Stimulated activated CD4-positive, alpha-beta T cell treated with anti-CD3 and anti-CD28 coated beads, Interleukin-1b, Interleukin-23, amount 100 ng/mL, for 1 hour (primary cell): Measurements from ENCODE around the gene MAP1LC3C.

Experiments used
- DNase-seq, 2 donors: peaks; one replicate each; pipeline ENCODE4 v3.0.0-alpha.2; 2020; ENCODE audit warnings: low read depth in 2 of 2

The MAP1LC3C gene

DNA sequence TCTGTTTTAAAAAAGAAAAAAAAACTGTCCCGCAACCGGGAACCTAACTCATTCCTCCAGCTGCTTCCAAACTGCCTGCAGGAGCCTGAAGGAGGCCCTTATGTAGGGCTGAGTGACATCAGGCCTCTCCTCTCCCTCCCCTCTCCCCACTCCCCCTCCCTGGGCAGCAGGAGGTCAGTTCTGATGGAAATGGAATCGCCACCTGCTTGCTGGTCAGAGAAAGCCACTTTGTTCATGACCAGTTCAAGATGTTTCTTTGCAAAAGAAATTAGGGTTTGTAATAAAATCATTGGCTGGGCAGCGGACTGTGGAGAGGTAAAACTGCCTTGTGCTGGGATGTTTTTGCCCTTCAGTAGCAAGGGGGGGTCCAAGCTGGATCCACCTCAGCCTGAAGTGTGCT is at the start of gene MAP1LC3C:
Gene MAP1LC3C, minus strand, starts transcription at position 73 of the 400 bp plus-strand sequence. CDS start 90 bp downstream, outside the sequence.
- DNase-seq, result no peak

DNA sequence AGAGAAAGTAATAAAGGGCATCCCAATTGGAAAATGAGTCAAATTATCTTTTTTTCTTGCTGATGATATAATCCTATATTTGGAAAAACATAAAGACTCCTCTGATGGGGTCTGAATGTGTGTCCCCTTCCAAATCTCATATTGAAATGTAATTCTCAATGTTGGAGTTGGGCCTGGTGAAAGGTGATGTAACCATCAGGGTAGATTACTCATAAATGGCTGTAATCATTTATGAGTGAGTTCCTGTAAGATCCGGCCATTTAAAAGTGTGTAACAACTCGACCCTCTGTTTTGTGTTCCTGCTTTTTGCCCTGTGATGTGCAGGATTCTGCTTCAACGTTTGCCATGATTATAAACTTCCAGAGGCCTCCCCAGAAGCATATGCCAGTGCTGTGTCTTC is 44.3 kb upstream of the MAP1LC3C start:
- no peak for DNase-seq

DNA sequence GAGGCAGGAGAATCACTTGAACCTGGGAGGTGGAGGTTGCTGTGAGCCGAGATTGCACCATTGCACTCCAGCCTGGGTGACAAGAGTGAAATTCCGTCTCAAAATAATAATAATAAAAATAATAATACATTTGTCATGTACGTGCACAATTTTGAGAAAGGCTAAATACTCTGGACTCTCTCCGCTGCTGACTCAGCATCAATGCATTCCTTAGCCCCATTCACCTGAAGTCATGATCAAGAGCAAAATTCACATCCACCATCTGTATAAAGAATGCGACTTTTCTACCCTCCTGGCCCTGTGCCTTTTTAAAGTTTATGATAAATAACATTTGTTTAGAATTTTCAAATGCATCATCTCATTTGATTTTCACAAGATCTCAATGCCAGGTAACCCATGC is 35.5 kb upstream of the MAP1LC3C start:
- no peak for DNase-seq

DNA sequence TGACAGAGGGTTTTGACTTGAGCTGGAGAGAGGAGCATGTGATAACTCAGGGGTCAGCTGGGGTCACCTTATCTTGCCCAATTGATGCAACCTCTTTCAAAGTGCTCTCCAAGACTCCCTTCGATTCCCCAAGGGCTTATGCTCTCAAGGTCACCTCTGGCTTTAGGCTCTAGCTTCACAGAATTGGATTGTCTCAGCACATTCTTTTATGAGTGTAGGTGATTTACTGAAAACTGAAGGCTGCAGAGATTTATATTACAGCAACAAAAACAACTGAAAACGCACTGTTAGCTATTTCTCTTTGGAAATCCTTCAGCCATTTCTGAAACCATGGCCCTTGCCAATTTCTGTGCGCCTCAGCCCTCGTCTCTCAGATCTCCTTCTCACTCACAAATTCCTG is 34.5 kb upstream of the MAP1LC3C start:
- DNase-seq, result no peak

DNA sequence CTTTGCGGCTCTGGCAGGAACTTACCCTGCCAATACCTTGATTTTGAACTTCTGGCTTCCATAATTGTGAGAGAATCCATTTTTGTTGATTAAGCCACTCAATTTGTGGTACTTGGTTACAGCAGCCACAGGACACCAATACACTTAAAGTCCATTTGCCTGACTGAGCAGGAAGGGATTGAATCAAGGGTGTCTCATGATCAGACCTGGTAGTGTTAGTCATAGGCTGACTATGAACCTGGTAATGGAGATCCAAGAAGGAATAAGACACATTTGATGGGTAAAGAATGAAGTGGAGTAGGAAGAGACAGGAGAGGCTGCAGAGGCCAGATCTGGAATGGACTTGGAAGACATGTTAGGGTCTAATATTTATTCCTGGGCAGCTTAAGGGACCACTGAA is 31.2 kb upstream of the MAP1LC3C start:
- no peak for DNase-seq

DNA sequence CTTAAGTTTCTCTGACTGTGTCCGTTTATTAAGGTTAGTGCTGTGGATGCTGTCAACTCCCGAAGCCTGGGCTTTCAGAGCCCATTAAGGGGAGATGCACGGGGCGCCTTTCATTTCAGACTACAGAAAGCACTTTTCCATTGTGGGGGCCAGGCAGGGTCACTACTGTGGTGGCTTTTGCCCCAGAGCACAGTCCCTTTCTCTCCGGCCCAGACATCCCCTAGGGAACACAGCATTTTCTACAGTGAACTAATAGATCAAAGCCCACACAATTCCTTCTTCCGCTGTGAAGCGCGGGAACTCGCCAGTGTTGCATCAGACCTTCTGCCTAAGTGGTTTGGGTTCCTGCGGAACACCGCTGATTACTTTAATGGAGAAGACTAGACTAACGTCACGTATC is 26.8 kb upstream of the MAP1LC3C start:
- no peak for DNase-seq

DNA sequence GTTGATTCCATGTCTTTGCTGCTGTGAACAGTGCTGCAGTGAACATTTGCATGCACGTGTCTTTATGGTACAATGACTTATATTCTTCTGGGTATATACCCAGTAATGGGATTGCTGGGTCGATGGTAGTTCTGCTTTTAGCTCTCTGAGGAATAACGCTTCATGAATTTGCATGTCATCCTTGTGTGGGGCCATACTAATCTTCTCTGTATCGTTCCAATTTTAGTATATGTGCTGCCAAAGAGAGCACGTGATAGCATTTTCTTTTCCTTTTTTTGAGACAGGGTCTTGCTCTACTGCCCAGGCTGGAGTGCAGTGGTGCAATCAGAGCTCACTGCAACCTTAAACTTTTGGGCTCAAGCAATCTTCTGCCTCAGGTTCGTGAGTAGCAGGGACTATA is 24.9 kb upstream of the MAP1LC3C start:
- DNase-seq, result no peak

DNA sequence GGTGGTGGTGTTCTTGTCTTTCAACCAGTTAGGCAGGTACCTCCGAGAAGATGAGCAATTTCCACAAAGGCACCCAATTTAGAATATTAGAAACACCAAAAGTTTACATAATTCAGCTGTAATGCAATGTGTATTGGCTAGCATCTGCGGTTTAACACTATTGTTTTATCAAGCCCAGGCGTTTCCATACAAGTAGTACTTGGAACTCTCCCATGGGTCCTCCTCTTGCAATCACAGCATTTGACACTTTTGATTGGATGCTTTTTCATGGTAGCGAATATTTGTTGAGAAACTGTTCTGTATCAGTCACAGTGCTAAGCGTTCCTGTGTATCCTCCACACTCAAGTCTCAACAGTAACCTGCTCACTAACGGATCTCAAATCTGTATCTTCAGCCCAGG is 20.1 kb upstream of the MAP1LC3C start:
- DNase-seq, result no peak

DNA sequence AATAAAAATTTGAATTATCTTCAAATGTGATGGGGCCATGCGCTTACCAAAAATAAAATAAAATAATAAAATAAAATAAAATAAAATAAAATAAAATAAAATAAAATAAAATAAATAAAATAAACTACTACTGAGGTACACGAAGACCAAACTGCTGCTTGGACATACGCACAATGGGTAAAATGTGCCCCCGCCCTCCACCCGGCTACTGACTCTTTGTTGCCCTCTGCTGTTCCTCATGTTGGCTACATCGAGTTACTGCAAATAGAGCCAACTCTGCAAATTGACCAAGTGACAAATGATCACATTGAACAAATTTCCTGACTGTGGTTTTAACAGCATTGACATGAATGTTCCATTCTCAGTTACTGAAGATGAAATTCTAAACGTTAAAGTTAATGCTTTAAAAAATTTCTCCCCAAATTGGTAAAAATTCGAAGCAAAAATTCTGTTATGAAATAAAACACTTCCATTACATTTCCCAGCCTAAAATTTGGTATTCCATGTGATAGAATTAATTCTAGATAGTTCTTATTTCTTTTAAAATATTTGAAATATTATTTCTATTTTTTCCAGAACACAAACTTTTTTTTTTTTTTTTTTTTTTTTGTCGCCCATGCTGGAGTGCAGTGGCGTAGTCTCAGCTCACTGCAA is 18.8 kb upstream of the MAP1LC3C start:
- DNase-seq, result peak in 1 of 2 donors; percentile 4

DNA sequence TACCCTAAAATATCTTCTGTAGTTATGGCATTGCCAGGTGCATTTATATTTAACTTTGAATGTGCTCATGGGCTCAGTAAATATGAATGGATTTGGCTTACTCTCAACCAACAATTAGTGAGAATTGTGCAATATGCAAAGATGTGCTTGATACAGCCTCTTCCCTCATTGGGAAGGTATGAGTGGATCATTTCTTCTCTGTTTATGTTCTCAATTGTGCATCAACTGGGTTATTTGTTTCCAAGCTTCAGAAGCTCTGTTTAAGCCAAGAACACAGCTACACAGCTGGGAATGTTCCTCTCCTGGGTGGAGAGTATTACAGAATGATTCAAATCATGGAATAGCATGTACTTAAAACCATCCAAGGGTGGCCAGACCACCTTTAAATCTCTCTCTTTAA is 17.6 kb upstream of the MAP1LC3C start:
- DNase-seq, result no peak

DNA sequence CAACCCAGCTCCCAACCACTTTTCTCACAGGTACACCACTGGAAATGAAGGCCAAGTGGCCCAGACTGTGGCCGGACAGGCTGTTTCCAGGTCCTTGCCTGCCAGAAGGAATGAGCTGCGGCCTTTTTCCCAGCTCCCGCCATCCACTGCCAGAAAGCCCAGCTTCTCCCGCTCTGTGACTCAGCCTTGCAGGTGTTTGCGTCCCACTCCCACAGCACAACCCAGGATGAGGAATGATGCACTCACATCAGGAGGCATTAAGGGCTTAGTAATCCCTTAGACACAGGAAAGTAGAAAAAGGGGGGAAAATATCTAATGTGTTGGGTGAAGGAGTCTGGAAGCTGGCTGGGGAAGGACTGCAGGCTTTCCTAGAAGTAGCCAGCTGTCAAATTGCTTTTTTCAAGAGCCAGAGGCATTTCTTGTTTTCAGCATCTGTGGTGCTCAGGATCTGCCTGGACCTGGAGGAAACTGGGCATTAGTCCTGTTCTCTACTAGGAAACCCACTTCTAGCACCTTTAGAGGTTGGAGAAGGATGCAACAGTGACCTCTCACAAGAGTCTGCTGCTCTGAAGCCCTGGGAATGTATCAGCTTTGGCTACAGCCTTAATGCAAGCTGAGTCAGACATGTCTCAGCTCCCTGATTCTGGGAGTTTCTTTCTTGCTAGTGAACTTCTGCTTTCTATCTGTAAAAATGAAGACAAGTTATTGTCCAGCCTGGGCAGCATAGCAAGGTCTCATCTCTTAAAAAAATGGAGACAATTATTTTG is 13.2 kb upstream of the MAP1LC3C start:
- DNase-seq, result no peak

DNA sequence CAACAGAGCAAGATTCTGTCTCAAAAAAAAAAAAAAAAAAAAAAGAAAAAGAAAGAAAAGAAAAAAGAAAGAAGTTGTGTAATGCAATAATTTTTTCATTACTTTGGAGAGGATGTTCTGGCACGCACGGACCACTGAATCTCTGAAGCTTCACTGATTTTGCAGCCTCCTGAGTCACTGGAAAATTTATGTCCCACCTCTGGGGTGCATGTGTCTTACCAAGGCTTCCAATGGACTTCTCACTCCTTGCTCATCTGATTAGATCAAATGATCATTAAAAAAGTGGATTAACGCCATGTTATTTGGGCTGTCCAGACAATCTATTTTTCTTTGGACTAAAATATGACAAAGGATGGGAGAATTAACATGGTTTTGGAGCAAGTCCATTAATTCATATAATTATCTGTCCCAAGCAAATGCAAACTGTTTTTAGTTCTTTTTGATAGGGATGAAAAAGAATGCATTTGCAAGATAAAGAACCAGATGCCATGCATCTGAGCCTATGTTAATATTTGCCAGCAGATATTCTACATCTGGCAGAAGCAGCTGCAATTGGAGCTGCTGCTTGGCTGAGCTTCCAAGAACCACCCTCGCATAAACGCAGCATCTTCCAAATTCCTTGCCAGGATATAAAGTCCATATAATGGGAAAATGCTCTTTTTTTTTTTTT is 10.1 kb upstream of the MAP1LC3C start:
- DNase-seq, result no peak

DNA sequence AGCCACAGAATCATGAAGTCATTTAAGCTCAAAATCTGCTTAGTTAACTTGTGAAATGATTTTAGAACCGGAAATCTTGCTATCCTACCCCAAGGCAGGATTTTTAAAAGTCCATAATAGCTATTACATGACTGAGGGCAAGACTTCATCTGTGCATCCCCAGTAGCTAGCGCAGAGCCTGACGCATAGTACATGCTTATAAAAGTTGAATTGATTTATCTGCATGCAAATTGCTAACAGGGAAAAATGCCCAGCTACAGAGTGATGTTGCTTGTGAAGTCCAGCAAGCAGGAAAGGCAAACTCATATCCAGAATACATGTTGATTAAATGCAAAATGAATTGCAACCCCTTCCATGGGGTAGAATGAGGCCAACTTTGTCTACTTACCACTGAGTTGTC is 8.1 kb upstream of the MAP1LC3C start:
- no peak for DNase-seq

DNA sequence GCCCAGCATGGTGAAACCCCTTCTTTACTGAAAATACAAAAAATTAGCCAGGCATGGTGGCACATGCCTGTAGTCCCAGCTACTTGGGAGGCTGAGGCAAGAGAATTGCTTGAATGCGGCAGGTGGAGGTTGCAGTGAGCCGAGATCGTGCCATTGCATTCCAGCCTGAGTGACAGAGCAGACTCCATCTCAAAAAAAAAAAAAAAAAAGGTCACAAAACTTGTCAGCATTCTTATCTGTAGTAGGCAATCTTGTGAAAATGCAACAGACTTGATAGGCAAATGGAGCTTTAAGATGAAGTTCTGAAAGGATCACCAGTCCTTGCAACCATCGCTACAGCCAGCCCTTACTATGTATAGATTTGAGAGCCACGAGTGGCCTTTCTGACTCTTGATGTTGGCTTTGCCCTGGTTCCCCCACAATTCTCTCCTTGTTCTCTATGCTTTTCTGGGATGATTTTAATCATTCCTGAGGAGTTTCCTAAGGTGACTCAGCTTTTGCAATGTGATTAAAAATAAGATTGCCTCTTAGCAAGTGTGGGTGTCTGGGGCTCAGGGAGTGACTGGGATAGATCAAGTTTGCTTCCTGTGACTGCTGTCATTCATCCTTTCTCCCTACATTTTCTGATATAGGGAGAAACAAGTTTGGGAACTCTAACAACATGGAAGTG is 7.1 kb upstream of the MAP1LC3C start:
- DNase-seq, result no peak

DNA sequence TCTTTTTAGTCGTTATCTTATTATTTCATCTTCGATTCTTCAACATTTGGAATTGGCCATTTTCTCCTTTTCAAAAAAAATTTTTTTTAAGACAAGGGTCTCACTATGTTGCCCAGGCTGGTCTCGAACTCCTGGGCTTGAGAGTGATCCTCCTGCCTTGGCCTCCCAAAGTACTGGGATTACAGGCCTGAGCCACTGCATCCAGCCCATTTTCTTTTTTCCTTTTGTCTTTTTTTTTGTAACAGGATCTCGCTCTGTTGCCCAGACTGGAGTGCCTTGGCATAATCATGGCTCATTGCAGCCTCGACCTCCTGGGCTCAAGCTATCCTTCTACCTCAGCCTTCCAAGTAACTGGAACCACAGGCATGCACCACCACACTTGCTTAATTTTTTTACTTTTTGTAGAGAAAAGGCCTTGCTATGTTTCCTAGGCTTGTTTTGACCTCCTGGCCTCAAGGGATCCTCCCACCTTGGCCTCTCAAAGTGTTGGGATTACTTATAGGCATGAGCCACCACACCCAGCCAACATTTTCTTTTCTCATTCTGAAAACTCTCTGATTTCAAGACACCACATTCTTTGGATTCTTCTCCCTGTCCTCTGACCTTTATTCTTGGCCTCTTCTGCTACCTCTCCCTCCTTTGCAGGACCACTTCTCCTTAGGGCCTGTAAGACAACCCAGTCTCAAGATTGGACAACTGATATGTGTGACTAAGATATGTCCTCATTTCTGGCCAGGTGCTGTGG is 6.0 kb upstream of the MAP1LC3C start:
- DNase-seq, result no peak

DNA sequence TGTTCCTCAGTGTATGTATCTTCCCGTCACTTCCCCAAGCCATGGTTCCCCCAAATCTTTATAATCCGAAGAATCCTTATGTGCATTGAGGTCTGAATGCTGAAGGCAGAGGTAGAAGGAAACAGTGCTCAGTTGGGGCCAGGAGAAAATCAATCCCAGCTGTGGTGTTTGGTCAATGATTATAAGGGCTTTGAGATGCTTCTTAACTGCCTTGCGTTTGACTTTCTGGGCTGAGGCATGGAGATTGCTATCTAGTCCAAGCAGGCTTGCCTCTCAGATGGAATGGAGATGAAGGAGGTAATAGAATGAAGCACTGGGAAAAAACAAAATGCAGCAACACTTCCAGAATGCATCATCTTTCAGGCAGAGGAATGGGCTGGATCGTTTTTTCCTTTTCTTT is 3.6 kb upstream of the MAP1LC3C start:
- no peak for DNase-seq

DNA sequence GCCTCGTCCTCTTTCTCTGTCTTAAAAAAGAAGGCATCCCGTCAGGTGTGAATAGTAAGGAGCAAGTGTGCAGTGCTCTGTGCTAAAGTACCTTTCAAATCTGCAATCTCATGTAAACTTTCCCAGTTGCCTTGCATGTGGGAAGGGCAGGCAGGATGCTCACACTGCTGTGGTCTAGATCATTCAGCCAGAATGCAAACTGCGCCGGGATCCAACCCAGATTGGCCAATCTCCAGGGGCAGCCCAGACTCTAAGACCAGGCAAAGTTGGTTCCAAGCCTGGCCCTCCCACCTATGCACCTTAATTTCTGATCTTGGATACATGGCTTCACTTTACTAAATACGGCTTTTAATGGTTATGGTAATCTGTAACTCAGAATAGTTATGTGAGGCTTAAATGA is 3.2 kb upstream of the MAP1LC3C start:
- DNase-seq, result no peak

DNA sequence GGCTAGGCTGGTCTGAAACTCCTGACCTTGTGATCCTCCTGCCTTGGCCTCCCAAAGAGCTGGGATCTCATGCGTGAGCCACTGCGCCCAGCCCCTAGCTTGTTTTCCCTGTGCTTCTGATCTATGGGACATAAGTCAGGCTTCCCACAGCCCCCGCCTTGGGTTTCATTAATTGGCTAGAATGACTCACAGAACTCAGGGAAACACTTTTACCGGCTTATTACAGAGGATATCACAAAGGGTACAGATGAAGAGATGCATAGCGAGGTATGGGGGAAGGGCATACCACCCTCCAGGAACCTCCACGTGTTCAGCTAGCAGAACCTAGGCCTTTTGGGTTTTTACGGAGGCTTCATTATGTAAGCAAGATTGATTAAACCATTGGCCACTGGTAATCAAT is 1.5 kb upstream of the MAP1LC3C start:
- DNase-seq, result no peak

DNA sequence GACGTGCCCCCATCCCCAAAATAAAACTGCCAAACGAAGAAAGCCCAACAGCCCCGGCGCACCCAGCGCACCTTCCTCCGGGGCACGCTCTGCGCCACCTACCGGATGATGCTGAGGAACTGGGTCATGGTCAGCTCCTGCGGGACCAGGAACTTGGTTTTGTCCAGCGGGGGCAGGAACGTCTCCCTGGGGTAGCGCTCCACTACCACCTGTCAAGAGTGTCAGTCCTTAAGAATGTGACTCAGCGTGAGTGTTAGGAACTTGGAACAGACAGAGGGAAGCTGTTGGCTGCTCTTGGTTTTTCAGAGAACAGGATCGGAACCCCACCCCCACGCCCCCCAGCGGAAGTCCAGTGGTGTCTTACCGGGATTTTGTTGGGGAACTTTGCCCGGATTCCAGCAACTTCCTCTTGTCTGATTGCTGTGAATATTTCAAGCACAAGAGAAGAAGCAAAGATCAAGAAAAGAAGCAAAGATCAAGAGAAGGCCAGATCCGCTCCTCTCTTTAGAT is 431 bp downstream of the MAP1LC3C start:
- peak; percentile 3 to 26 for DNase-seq

DNA sequence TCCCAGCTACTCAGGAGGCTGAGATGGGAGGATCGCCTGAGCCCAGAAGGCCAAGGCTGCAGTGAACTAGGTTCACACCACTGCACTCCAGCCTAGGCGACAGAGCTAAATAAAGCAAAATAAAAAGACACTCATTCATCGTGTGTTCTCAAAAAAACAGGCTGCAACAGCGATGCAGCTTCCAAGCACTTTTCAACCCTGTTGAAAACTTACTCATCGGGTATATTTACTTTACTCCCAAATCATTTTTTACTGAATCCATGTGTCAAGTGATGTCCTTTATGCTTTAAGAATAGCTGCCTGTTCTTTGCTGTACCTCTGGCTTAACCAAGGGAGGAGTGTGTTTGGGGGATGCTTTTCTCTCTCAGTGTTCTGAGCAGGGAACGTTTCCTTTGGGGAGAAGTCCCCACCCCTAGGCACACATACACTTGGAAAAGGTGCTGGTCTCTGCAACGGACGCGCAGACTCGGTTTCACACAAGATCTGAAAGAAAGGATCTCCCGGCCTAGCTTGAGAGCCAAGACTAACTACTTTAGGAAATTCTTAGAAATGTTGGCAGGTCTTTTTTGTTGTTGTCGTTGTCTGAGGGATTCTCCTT is 1.4 kb downstream of the MAP1LC3C start:
- no peak for DNase-seq

DNA sequence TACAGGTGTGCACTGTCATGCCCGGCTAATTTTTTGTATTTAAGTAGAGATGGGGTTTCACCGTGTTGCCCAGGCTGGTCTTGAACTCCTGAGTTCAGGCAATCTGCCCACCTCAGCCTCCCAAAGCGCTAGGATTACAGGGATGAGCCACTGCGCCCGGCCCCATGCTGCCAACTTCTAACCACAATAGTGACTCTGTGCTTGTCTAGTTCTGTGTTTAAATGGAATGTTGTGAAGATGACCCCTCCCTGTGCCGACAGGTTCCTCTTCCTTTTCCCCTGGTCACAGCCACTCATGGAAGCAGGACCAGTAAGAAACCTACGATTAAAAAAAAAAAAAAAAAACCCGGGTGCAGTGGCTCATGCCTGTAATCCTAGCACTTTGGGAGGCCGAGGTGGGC is 4.7 kb downstream of the MAP1LC3C start:
- no peak for DNase-seq
